Measurements from ENCODE around the gene NCEH1. TPM values are rescaled to one million over a fixed set of nuclear protein-coding genes. Genes with fewer than 3 reads are reported as not detected.
"Not testable (repeated sequence)": the region's sequence is repeated elsewhere in the genome, so short reads cannot be mapped to it uniquely, and the experiment has no call there.

NCEH1 gene
- total and polyA plus RNA-seq, 2 of the 13 experiments (the other 11 are each of a cell fraction or from before 2014, with no cell fraction given): 12.9 to 21.4 TPM

DNA sequence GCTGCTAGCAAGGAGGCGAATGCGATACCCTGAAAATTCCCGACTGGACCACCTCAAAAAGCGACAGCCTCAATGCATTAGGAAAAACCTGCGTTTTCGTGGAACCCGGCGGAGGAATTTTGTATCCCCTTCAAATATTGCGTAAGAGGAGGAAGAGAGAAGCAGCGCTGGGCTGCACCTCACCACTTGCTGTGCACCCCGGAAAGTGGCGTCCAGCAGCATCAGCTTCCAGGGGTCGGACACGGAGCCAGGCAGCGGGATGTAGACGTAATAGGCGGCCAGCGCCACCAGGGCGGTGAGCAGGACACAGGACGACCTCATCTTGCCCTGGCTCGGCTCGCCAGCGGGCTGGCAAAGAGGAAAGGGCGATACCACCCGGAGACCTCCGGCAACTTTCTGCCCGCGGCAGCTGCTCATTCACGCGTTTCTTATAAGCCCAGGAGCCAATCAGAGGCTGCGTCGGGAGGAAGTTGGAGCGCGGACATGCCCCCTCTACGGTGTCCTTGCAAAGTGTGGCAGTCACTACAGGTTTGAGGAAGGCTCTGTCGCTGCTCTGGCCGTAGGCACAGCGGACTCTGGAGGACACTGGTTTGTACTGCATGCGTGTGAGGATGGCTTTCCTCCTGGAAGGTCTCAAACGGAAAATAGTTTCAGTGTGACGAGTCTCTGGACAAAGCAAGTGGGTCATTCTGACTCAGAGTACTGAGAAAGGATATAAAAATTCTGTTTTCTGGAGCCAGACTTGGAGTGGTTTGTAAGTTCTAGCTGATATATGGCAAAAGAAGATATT lies at the start of gene NCEH1 (continued):
- TF ChIP-seq GABPA (IDR thresholded peaks at IDR 0.05; ENCODE audit: low read depth, low read length) (peak; percentile 34; the same call in 1 of the 2 replicates), GABPA (CRISPR knock-in tag; IDR thresholded peaks at IDR 0.05; ENCODE audit: low read depth) (peak; percentile 83), FOXM1 (CRISPR knock-in tag; IDR thresholded peaks at IDR 0.05) (no peak), ZMYM4 (CRISPR knock-in tag; IDR thresholded peaks at IDR 0.05) (peak; percentile 95), ZNF605 (CRISPR knock-in tag; IDR thresholded peaks at IDR 0.05) (peak; percentile 63), JUNB (CRISPR knock-in tag; IDR thresholded peaks at IDR 0.05; ENCODE audit: borderline replicate concordance) (no peak), NFE2 (CRISPR knock-in tag; IDR thresholded peaks at IDR 0.05) (no peak)

DNA sequence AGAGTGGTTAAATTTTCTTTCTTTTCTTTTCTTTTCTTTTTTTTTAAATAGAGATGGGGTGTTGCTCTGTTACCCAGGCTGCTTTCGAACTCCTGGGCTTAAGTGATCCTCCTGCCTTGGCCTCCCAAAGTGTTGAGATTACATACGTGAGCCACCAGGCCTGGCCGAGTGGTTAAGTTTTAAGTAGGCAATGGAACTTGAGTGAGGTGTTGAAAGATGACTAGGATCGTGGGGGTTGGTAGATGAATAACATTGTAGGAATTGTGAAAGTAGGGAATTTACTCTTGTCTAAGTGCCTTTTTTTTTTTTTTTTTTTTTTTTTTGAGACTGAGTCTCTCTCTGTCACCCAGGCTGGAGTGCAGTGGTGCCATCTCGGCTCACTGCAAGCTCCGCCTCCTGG lies 49.5 kb upstream of the NCEH1 start:
- H3K27ac ChIP-seq (ENCODE audit: extremely low read length, insufficient read depth, low read length); H3K9ac ChIP-seq (ENCODE audit: insufficient read depth, low read depth, low read length); H3K79me2 ChIP-seq (ENCODE audit: insufficient read depth, low read length); H3K4me3 ChIP-seq (replicated peaks in 1 of 3; ENCODE audit: insufficient read depth in 1 of 3, low read depth in 2 of 3, low read length in 3 of 3); H3K9me3 ChIP-seq (ENCODE audit: low read length); FAIRE-seq; H3K4me2 ChIP-seq (ENCODE audit: low read depth, low read length); H3K4me1 ChIP-seq (ENCODE audit: insufficient read depth, low read length); CTCF ChIA-PET (ENCODE audit: low intra/inter-chr PET ratio, low total read pairs); H3K27me3 ChIP-seq (ENCODE audit: control insufficient read depth in 1 of 2, insufficient read depth in 2 of 2, low read length in 2 of 2); intact Hi-C loops (cut with micrococcal nuclease; ENCODE audit: unreplicated experiment); BruUV-seq (replicated peaks); DNase-seq (ENCODE audit: low spot score); H4K20me1 ChIP-seq (ENCODE audit: insufficient read depth, low read length); ATAC-seq; in situ Hi-C loops (cut with HindIII; ENCODE audit: extremely low pct_ligation_motif_present, low pct_unique_long_range_greater_than_20kb); H2AFZ ChIP-seq (ENCODE audit: low read length); POLR2A ChIA-PET: not testable (repeated sequence)
- H3K36me3 ChIP-seq (replicated peaks in 1 of 2; ENCODE audit: control insufficient read depth in 1 of 2, insufficient read depth in 2 of 2, low read length in 2 of 2): peaks cover 7 to 58% of the 10 kb centered on the region in 2 experiments
- WGBS (ENCODE audit: low lambda C conversion rate): 96% methylated on average over 6 of the region's 6 CpGs

DNA sequence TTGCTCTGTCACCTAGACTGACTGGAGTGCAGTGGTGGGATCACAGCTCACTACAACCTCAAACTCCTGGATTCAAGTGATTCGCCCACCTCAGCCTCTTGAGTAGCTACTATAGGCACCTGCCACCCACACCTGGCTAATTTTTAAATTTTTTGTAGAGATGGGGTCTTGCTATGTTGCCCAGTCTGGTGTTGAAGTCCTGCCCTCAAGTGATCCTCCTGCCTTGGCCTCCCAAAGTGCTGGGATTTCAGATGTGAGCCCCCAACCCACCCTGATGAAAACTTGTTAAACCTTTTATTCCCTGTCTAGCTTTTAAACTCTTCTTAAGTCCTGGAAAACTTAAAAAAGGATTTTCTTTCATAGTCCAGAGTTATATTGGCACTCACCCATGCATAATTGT lies 42.3 kb upstream of the NCEH1 start:
- TF ChIP-seq MED8 (CRISPR knock-in tag; IDR thresholded peaks at IDR 0.05; ENCODE audit: insufficient replicate concordance) (no peak), ZNF224 (CRISPR knock-in tag; IDR thresholded peaks at IDR 0.05) (no peak), NR1H2 (CRISPR knock-in tag; IDR thresholded peaks at IDR 0.05; ENCODE audit: borderline replicate concordance, low read depth) (no peak), ZNF124 (CRISPR knock-in tag; IDR thresholded peaks at IDR 0.05) (no peak), ZNF121 (CRISPR knock-in tag; IDR thresholded peaks at IDR 0.05) (peak; percentile 93), U2AF1 (optimal IDR thresholded peaks at IDR 0.05; ENCODE audit: low read depth, low read length) (no peak), ZNF572 (CRISPR knock-in tag; IDR thresholded peaks at IDR 0.05) (no peak), ZSCAN31 (CRISPR knock-in tag; IDR thresholded peaks at IDR 0.05; ENCODE audit: low read depth) (no peak)
- H3K9ac ChIP-seq (ENCODE audit: insufficient read depth, low read depth, low read length): no peak overlapping the region
- peak overlapping the region; percentile 72 for H3K4me2 ChIP-seq (ENCODE audit: low read depth, low read length)
- no peak overlapping the region for H2AFZ ChIP-seq (ENCODE audit: low read length)
- no peaks in the 10 kb centered on the region; the same call in 1 of the 2 replicates for H4K20me1 ChIP-seq (ENCODE audit: insufficient read depth, low read length)
- 100% methylated on average over 1 of the region's 1 CpG for WGBS (ENCODE audit: low lambda C conversion rate)
- ChIA-PET CTCF (ENCODE audit: low intra/inter-chr PET ratio, low total read pairs) (no interaction called here), POLR2A (no interaction called here)
- intact Hi-C loops (cut with micrococcal nuclease; ENCODE audit: unreplicated experiment): no loop called here
- no peak overlapping the region for H3K27ac ChIP-seq (ENCODE audit: extremely low read length, insufficient read depth, low read length)
- H3K4me3 ChIP-seq (replicated peaks in 1 of 3; ENCODE audit: insufficient read depth in 1 of 3, low read depth in 2 of 3, low read length in 3 of 3): no peak overlapping the region; a peak in 1 of 6 replicates
- no peaks in the 10 kb centered on the region for H3K9me3 ChIP-seq (ENCODE audit: low read length)
- no peak for FAIRE-seq
- in situ Hi-C loops (cut with HindIII; ENCODE audit: extremely low pct_ligation_motif_present, low pct_unique_long_range_greater_than_20kb): no loop called here
- no TSS peak for BruUV-seq (replicated peaks)
- peaks cover 47% of the 10 kb centered on the region for H3K79me2 ChIP-seq (ENCODE audit: insufficient read depth, low read length)
- peaks cover 1 to 18% of the 10 kb centered on the region in 2 experiments; a peak in 2 of 5 replicates for H3K36me3 ChIP-seq (replicated peaks in 1 of 2; ENCODE audit: control insufficient read depth in 1 of 2, insufficient read depth in 2 of 2, low read length in 2 of 2)
- no peak for ATAC-seq
- peaks cover 55% of the 10 kb centered on the region for H3K4me1 ChIP-seq (ENCODE audit: insufficient read depth, low read length)
- no peak for DNase-seq (ENCODE audit: low spot score)
- no peaks in the 10 kb centered on the region; a peak in 1 of 5 replicates for H3K27me3 ChIP-seq (ENCODE audit: control insufficient read depth in 1 of 2, insufficient read depth in 2 of 2, low read length in 2 of 2)
